GM18951 (cell line): Measurements from ENCODE around the gene BCL10.

Experiments used
- POLR2A ChIP-seq: IDR thresholded peaks from 4 replicates; pipeline ENCODE4 v1.6.1; 2011; ENCODE audit warnings: mild to moderate bottlenecking; ENCODE audit not compliant: insufficient read length, insufficient read depth; ENCODE audit errors: extremely low read depth
- in situ Hi-C: fragments of 300-500 bp; cut with MboI; formaldehyde crosslinking; loops from one replicate; pipeline ENCODE4 v1.12.0; 2022; ENCODE audit warnings: low sequenced_read_pairs, mixed read lengths, inconsistent platforms; ENCODE audit not compliant: unreplicated experiment

The BCL10 gene

DNA sequence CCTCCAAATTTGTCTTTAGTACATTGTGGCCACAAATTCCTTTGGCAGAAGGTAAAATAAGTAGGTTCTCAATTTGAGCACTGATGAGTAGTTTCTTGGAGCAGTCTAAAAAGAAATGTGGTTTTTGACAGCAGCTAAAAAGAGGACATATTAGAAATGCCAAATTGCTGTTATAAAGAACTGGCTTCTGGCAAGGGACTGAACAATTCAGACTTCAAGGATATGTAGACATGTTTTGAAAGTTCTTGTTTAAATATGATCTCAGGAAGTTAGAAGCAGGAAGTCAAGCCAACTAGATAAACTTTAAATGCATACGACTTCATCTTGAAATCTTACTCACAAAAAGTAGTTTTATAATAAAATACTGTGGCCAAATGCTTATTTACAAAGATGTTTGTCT is 35.8 kb downstream of the BCL10 start:
- TF ChIP-seq POLR2A: no peak
- in situ Hi-C loops: no loop called here

DNA sequence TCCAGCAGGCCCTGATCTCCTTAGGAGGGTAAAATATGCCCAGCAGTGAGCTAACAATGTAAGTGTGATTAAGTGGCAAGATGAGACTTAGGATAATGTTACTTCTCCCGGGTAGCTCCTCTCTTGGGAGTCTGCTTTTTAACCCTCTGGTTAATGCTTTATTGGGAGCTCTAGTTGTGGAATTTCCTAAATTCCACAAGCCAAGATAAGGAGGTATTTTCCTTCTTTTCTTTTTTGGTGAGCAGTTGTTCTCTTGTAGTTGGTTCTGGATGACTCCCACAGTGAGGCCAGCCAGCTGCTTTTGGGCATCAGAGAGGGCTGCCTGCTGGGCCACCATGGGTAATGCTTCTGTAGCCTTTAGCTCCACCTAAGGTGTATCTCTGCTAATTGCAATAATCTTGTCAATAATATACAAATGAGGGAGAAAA is 36.2 kb downstream of the BCL10 start:
- in situ Hi-C loops: no loop called here

DNA sequence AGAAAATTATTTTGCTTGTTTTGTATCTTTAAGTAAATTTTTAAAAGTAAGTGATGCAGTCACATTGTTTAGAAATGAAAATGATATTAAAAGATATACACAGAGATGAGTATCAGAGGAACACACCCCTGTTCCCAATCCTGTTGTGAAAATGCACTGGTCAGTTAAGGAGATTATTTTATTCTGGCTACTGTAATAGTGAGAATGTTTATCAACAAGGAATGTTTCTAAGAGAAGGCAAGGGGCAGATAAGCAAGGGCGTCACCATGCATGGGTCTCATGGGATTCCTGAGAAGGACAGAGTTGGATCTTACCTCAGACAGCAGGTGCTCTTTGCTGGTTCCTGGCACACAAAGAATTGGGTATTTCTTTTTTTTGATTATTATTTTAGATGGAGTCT is 38.8 kb downstream of the BCL10 start:
- TF ChIP-seq POLR2A: no peak
- in situ Hi-C loops: no loop called here

More for the DNA sequence above, 36.2 kb downstream of the BCL10 start:
- TF ChIP-seq POLR2A: no peak

DNA sequence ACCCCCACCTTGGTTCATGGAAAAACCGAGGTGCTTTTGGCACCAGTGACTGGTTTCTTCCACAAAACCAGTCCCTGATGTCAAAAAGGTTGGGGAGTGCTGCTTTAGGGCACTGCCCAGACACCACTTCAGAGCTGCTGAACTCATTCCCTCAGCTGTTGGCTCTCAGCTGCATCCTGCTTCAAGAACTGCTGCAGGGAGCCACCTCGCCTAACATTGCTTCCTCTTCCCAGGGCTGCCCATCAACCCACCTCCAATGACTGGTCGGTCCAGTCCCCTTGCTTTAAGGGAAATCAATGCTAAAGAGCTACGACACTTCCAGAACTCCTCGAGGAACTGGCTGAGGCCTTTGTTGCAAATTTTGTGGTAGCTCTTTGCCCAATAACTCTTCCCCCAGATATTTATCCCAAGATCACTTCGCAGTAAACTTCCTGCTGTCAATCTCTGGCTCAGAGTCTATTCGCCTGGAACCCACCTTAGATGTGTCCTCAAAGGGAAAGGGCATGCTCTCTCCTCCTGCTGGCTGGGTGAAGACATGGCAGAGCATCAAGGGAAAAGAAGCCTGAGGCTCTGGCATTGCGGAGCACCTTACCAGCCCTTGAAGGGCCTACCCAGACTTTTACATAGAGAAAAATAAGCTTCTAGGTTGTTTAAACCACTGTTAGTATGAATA is 46.0 kb downstream of the BCL10 start:
- in situ Hi-C loops: no loop called here
- no peak for TF ChIP-seq POLR2A

- TF ChIP-seq POLR2A: no peak
- in situ Hi-C loops: no loop called here
Observed at GRCh38 chr1:85229574-85230097, 46.8 kb downstream of the BCL10 start.

- TF ChIP-seq POLR2A: no peak
- in situ Hi-C loops: no loop called here
Observed at GRCh38 chr1:85228972-85229371, 47.5 kb downstream of the BCL10 start.

DNA sequence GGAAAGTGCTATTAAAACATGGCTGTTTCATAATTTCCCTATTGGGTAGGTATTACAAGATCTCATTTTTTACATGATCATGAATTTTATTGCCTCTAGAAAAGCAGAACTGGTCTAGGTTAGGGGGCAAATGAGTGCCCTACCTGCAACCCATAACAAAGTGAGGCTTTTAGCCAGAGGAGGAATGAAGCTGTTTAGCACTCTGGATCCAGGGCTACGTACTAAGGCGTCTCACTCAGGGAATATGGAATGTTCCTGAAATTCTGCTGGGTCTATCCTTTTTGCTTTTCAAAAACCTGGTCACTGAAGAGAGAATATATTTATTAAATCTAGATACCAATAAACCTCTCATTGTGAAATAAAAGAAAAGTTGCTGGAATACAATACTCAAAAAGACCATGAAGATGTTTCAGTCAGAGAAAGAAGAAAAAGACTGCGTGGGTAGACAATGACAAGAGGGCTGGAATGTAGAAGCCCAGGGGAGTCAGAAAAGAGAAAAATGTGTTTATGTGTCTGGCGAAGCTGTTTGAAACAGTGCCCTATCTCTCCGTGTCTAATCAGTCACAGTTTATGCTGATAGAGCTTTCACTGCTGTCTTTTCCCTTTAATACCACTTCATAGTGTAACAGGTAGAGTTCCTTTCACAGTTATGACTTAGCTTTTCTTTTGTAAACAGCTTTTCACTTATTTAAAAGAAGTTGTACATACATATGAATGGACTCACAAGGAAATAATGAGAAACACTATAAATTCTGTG is 50.6 kb downstream of the BCL10 start:
- in situ Hi-C loops: no loop called here
- no peak for TF ChIP-seq POLR2A

GRCh38 chr1:85224734-85225623 is 51.5 kb downstream of the BCL10 start:
- in situ Hi-C loops: no loop called here
- no peak for TF ChIP-seq POLR2A

DNA sequence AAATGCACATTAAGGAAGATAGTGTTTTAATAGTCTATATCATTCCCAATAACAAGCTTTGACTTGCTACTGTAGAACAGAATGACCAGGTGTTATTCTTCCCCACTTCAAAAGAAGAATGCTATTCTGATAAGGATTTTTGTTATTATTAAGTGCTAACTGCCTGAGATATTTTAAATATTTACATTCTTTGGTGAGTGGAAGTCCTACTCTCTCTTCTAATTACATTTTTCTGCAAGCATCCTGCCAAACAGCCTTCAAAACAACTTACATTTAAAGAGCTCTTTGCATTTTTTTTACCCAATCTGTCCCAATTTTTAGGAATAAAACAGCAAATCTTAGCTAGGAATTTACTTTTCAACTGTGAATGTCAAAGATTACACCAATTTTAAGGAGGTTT is 52.1 kb downstream of the BCL10 start:
- TF ChIP-seq POLR2A: no peak
- in situ Hi-C loops: no loop called here

DNA sequence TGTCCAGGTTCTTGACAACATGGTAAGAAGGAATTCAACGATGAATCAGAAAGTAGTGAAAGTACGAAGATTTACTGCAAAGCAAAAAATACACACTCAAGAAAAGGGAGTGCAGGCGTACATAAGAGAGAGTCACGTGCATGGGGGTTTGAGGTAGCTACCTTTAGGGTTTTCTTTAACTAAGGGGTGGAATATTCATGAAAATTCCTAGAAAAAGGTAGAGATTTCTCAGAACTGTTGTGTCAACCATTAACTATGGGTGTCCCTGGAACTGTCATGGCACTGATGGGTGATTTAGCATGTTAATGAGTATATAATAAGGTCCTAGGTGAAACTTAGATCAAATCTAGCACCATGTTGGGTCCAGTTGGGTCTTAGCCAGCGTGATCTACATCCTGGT is 53.1 kb downstream of the BCL10 start:
- in situ Hi-C loops: no loop called here
- TF ChIP-seq POLR2A: no peak

DNA sequence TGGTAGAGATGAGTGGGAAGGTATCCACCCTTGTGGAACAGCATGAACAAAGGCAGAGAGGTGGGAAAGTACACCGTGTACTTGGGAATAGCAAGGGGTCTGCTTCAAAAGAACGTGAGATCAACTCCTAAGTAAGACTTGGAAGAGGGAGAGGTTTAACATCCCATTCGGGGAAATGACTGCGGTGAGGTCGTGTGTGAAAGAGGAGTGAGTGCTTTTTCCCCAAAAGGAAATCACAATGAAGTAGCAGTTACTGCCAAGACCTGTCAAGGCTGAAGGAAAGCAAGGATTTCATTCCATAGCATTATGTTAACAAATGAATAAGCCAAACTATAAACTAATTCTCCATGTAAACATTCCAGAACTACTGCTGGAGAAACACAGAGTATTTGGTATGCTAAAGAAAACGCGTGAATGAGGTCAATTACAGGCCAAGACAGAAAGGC is 55.7 kb downstream of the BCL10 start:
- in situ Hi-C loops: no loop called here
- no peak for TF ChIP-seq POLR2A

DNA sequence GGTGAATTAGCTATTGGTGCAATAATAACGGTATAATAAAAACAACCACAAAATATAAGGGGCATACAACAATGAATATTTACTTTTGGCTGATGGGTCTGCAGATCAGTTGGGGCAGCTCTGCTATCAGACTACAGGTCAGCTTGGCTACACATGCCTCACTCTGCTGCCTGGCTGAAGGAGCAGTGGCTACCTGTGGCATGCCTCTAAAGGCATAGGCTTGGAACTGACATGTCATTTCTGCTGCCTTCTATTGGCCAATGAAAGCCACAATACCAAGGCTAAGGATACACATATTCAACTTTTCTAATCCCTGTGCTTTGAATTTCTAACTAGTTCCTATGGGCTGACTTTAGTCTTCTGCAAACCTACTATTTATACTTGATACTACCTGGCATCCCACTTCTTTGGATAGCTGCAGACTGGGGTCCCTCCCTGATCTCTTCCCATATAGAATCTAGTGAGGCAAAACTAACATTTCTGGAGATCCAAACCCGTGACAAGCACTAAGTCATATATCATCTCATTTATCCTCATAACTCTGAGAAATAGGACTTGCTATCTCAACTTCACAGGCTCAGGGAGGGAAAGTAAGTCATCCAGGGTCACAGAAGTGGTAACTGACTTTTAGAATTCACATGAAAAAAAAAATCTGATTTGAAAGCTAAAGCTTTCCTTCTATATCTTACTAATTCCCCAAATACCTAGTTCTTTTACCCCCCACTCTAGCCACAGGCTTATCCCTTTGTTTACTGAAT is 56.4 kb downstream of the BCL10 start:
- TF ChIP-seq POLR2A: no peak
- in situ Hi-C loops: no loop called here
